HL-60/S4 treated with retinoic acid at 250 ng/mL for 4 days and 3 days (cell line): Measurements from ENCODE around the gene RHOB.

Experiments used
- in situ Hi-C: fragments of 300-500 bp; cut with MboI; formaldehyde crosslinking; loops from 2 replicates; pipeline ENCODE4 v1.7.0; 2022; ENCODE audit warnings: low sequenced_read_pairs

RHOB gene

GRCh38 chr2:20435456-20435855 is 11.4 kb upstream of the RHOB start:
- in situ Hi-C loops, result loop anchor here (25.0 kb wide), 1 partner anchor 527 kb away; no protein-coding TSS in a partner anchor

GRCh38 chr2:20436716-20437470 is 10.0 kb upstream of the RHOB start:
- in situ Hi-C loops, result loop anchor here (25.0 kb wide), 1 partner anchor 525 kb away; no protein-coding TSS in a partner anchor

GRCh38 chr2:20438334-20439192 is 8.3 kb upstream of the RHOB start:
- in situ Hi-C loops, result loop anchor here (25.0 kb wide), 1 partner anchor 524 kb away; no protein-coding TSS in a partner anchor

GRCh38 chr2:20439193-20439475 is 7.7 kb upstream of the RHOB start:
- in situ Hi-C loops, result loop anchor here (25.0 kb wide), 1 partner anchor 523 kb away; no protein-coding TSS in a partner anchor

- in situ Hi-C loops, result loop anchor here (25.0 kb wide), 1 partner anchor 523 kb away; no protein-coding TSS in a partner anchor
These were observed 7.4 kb upstream of the RHOB start for GRCh38 chr2:20439503-20439902.

- in situ Hi-C loops, result loop anchor here (25.0 kb wide), 1 partner anchor 522 kb away; no protein-coding TSS in a partner anchor
These were observed 6.8 kb upstream of the RHOB start for GRCh38 chr2:20440001-20440560.

GRCh38 chr2:20443276-20443920 is 3.5 kb upstream of the RHOB start:
- in situ Hi-C loops, result loop anchor here (25.0 kb wide), 1 partner anchor 519 kb away; no protein-coding TSS in a partner anchor

GRCh38 chr2:20444101-20444992 is 2.5 kb upstream of the RHOB start:
- in situ Hi-C loops, result loop anchor here (25.0 kb wide), 1 partner anchor 518 kb away; no protein-coding TSS in a partner anchor

- in situ Hi-C loops, result loop anchor here (25.0 kb wide), 1 partner anchor 517 kb away; no protein-coding TSS in a partner anchor
These were observed 1.6 kb upstream of the RHOB start for GRCh38 chr2:20444993-20445910.

- in situ Hi-C loops, result loop anchor here (25.0 kb wide), 1 partner anchor 516 kb away; no protein-coding TSS in a partner anchor
These were observed 488 bp upstream of the RHOB start for GRCh38 chr2:20446255-20446916.

GRCh38 chr2:20447437-20448245 is 767 bp downstream of the RHOB start:
- in situ Hi-C loops, result loop anchor here (25.0 kb wide), 1 partner anchor 515 kb away; no protein-coding TSS in a partner anchor

- in situ Hi-C loops, result loop anchor here (25.0 kb wide), 1 partner anchor 514 kb away; no protein-coding TSS in a partner anchor
These were observed 1.5 kb downstream of the RHOB start for GRCh38 chr2:20448246-20448976.

GRCh38 chr2:20448977-20449306 is 2.1 kb downstream of the RHOB start:
- in situ Hi-C loops, result loop anchor here (25.0 kb wide), 1 partner anchor 513 kb away; no protein-coding TSS in a partner anchor

GRCh38 chr2:20449501-20450200 is 2.8 kb downstream of the RHOB start:
- in situ Hi-C loops, result loop anchor here (10.0 to 25.0 kb wide), 2 partner anchors 195 to 513 kb away; no protein-coding TSS in a partner anchor

GRCh38 chr2:20450201-20450999 is 3.5 kb downstream of the RHOB start:
- in situ Hi-C loops, result loop anchor here (10.0 kb wide), 1 partner anchor 194 kb away; no protein-coding TSS in a partner anchor
